B cell (primary cell): ENCODE data around the gene HIPK2.

Experiments used
- EZH2 ChIP-seq: IDR thresholded peaks from 2 replicates; pipeline ENCODE4 v1.6.1; 2012; ENCODE audit warnings: borderline replicate concordance, low read depth, mild to moderate bottlenecking, moderate library complexity, low read length; ENCODE audit not compliant: insufficient read depth, poor library complexity, severe bottlenecking
- TF ChIP-seq, protein P1 (sequence below): fragments of 200-600 bp; IDR thresholded peaks from one replicate; pipeline ENCODE4 v1.8.0; 2022; ENCODE audit warnings: antibody characterized with exemption, mild to moderate bottlenecking

GRCh38 chr7:139699640-139700504 is 77.9 kb downstream of the HIPK2 start:
- TF ChIP-seq, protein P1, sequence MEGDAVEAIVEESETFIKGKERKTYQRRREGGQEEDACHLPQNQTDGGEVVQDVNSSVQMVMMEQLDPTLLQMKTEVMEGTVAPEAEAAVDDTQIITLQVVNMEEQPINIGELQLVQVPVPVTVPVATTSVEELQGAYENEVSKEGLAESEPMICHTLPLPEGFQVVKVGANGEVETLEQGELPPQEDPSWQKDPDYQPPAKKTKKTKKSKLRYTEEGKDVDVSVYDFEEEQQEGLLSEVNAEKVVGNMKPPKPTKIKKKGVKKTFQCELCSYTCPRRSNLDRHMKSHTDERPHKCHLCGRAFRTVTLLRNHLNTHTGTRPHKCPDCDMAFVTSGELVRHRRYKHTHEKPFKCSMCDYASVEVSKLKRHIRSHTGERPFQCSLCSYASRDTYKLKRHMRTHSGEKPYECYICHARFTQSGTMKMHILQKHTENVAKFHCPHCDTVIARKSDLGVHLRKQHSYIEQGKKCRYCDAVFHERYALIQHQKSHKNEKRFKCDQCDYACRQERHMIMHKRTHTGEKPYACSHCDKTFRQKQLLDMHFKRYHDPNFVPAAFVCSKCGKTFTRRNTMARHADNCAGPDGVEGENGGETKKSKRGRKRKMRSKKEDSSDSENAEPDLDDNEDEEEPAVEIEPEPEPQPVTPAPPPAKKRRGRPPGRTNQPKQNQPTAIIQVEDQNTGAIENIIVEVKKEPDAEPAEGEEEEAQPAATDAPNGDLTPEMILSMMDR: no peak
- TF ChIP-seq EZH2: no peak
